Urothelium cell line (cell line): ENCODE measurements around the gene TGFB1I1.
"Not testable (repeated sequence)": the region's sequence is repeated elsewhere in the genome, so short reads cannot be mapped to it uniquely, and the experiment has no call there.

Source experiments
- DNase-seq: peaks from one replicate; pipeline ENCODE4 v3.0.0; 2011; ENCODE audit warnings: low spot score, mixed read lengths
- FAIRE-seq: peaks from 2 replicates; lab custom pipeline; 2011; peaks lifted over from hg19 to GRCh38; lab: Jason Lieb, UNC

Gene TGFB1I1

DNA sequence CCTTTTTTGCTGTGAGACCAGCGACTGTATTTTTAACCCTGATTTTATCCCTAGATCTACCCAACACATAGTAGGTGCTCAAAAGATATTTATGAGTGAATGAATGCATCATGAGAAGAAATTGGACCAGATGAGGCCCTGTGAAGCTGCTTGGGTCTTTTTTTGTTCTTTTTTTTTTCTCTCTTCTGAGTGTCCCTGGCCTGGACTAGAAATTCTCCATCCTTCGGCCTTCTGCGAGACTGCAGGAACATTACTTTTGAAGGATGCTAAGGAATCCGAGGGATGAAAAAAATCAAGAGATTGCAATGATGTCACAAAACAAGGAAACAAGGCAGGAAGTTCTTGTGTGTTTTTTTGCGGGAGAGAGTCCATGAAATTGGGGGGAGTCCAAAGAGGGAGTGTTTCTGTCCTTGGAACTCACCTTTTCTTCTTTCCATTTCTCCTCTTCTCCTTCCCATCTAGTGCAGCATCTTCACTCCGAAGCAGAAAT is 36.8 kb downstream of the TGFB1I1 start:
- FAIRE-seq (no peak), DNase-seq (no peak)

DNA sequence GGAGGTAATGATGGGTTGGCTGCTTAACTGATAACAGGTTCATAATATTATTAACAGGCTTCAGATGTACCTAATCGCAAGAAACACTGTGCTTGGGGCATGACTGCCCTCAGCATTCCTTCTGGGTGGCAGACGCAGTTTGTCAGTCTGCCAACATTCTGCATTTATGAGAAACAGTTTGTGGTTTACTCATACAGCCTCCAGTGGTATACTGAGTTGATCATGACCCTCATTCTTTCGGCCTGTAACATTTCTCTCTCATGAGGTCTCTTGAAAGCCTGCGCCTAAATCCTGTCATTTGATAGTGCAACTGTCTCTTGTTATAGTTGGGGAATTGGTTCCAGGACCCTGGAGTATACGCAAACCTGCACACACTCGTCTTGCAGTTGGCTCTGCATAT is 41.2 kb downstream of the TGFB1I1 start:
- no peak for FAIRE-seq
- peak; percentile 50 for DNase-seq

DNA sequence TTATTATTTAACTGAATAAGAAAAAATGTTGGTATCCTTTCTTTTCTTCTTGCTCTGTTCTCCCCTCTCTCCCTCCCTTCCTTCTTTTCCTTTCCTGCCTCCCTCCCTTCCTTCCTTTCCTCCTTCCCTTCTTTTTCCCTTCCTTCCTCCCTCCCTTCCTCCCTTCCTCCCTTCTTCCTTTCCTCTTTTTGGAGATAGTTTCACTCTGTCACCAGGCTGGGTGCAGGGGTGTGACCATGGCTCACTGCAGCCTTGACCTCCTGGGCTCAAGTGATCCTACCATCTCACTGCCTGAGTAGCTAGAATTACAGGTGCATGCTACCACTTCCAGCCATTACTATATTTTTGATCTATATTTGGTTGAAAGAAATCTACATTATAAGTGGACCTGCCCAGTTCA is 41.9 kb downstream of the TGFB1I1 start:
- DNase-seq = no peak
- FAIRE-seq = no peak

DNA sequence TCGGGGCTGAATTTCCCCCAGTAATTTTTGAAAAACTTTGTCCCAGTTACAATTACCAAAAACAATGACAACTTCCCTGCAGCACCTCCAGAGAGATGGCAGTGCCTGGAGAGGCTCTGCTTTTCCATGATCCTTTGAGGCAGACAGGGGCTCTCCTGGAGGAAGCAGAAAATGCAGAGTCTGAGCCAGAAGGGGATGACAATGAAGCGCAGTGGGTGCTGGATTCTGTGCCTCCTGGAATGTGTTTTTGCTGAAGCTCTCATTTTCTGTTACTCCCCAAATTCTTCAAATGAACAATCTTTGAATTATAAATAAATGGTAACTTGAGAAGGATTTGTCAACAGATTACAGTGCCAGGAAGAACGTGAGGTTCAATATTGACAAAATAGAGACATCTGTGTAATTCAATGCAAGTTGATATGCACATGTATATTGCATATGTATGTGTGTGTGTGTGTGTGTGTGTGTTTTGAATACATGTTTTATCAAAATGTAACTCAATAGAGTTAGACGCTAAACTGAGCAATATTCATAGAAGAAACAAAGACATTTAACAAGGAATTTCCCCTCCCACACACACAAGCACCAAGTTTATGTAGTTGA is 45.9 kb downstream of the TGFB1I1 start:
- DNase-seq (no peak), FAIRE-seq (no peak)

DNA sequence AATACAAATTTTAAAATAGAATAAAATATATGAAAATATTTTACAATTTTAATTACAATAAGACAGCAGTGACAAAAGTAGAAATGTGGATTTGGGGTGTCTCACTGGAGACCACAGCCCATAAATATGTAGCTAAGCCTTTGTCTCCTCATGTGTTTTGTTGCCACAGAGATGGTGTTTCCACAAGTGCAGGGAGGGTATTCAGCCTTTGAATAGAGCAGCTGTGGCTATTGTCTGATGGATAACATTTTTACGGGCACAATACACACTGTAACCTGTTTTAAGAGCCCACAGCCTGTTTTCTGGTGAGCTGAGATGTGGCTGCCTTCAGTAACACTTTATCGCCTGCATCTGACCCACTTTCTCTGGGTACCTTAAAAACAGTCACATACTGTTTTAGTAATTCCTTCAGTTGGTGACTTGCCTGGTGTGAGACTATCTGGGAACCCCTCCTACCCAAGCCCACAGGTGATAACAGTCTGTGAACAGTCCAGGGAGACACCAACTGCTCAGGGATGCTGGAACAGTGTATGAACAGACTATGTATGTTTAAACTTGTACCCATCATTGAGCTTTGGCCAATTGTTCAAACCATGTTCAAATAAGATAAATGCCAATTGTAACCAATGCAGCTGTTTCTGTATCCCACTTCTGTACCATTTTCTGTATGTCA is 47.9 kb downstream of the TGFB1I1 start:
- DNase-seq (no peak), FAIRE-seq (no peak)

DNA sequence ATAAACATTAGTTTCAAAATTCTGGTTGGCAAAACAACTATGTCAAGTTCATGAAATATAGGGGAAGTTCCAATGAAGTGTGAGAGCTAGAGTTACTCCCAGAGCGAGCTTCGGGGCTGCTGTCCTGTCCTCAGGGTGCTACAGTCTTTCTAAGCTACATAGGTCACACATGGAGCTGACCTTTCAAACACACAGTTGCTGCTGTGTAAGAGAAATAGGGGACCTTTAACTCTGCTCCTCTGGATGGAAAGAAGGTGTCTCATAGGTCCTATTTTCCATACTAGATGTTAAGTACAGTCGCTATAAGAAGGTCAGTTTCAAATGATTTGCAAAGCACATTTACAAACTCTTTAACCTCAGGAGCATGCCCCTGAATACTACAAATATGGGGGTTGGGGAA is 49.4 kb downstream of the TGFB1I1 start:
- FAIRE-seq = no peak
- DNase-seq = no peak

DNA sequence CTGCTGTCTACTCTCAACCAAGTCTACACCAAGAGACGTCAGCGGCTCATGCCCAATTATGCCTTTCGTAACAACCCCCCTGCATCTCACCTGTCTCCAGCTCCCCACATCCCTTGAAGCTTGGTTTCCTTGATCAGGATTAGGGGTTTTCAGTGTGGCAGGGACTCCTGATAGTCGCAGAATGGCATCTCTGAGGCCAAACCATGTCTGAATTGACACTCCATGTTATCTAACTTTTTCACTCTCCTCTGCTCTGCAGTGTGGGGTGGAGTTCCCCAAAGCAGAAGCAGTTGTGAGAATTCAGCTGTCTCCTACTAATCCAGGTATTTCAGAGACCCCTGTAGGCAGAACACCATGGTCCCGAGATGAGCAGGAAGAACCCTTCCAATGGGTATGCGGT is 50.1 kb downstream of the TGFB1I1 start:
- no peak for DNase-seq
- FAIRE-seq = no peak

DNA sequence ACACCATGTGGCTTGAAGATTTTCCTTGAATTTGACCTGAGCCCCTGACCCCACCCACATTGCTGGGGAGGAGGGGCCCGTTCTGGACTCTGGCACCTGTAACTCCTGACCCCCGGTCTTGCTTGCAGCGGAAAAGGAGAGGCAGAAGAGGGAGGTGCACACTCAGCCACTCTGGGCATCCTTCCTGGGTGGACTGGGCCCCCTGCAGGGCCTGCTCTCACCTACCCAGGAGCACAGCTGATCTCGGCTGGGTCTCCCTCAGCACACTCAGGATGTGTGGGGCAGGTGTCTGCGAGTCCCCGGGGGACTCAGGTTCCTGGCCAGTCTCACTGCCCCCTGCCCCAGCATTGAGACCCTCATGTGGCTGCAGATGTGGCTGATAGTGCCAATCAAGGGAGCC is 51.8 kb downstream of the TGFB1I1 start:
- not testable (repeated sequence) for FAIRE-seq, DNase-seq

DNA sequence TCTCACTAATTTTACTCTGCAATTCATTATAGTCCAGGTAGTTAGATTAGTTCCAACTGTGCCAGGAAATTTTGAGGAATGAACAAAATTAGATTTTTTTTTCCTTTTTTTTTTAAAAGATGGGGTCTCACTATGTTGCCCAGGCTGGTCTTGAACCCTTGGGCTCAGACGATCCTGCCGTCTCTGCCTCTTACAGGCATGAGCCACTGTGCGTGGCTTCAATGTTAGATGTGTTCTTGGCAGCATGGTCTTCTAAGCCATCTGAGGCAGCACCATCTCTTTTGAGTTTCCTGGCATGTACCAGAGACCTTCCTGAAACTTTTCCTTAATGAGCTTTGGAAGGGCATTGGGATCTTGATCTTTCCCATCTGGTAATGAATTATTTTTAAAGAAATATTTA is 53.2 kb downstream of the TGFB1I1 start:
- DNase-seq (no peak), FAIRE-seq (no peak)
